GM21619 (cell line): Measurements from ENCODE around the gene ECM1.

Source experiments
- ATAC-seq: cut with Tn5 transposase; IDR thresholded peaks from one replicate; pipeline ENCODE4 v1.9.1; 2021; ENCODE audit not compliant: unreplicated experiment

ECM1 gene

DNA sequence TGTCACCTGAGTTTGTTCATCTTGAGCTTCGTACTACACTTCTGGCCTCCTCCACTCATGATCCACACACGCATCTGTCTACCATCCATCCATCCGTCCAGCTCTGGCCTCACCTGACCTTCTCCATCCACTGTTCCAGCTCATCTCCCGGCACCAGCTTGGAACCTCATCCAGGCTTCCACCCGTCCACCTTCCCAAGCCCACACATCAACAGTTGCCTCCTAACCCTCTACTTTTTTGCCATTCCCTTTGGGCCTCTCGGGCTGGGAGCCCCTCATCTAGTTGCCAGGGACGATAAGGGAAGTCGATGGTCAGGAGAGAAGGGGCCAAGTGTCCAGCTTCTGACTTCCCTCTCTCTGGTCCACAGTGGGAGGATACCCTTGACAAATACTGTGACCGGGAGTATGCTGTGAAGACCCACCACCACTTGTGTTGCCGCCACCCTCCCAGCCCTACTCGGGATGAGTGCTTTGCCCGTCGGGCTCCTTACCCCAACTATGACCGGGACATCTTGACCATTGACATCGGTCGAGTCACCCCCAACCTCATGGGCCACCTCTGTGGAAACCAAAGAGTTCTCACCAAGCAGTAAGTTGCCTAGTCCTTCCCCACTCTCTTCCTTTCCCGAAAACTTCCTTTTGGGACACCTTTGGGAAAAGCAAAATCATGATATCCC is 4.2 kb downstream of the ECM1 start:
- ATAC-seq: no peak

DNA sequence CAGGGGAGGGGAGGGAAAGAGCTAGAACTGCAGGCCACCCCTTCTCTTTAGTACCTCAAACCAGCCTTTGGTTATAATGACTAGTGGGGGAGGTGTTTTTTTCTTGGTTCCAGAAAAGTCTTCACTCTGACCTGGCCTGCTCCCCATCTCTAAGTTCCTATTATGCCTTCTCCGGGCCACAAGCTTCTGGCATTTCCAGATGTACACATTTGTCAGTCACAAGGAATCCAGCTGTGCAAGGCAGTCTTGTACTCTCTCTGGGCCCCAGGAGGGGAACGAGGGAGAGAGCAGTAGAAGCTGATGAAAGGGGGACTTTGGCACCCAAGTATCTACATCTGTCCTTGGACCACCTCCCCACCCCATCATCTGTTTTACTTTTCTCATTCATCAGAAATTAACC is 4.9 kb downstream of the ECM1 start:
- ATAC-seq: no peak

DNA sequence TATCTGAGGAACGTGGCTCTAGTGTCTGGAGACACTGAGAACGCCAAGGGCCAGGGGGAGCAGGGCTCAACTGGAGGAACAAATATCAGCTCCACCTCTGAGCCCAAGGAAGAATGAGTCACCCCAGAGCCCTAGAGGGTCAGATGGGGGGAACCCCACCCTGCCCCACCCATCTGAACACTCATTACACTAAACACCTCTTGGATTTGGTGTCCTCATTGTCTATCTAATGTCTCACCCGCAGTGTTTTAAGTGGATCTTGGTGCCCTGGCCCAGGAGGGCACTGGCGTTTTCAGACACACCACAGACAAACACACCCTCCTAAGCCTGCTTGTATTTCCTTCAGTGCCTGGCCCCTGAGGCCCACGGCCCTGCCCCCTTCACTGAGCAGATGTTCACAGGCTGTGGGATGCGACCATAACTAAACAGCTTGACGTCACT is 5.5 kb downstream of the ECM1 start:
- ATAC-seq: no peak

DNA sequence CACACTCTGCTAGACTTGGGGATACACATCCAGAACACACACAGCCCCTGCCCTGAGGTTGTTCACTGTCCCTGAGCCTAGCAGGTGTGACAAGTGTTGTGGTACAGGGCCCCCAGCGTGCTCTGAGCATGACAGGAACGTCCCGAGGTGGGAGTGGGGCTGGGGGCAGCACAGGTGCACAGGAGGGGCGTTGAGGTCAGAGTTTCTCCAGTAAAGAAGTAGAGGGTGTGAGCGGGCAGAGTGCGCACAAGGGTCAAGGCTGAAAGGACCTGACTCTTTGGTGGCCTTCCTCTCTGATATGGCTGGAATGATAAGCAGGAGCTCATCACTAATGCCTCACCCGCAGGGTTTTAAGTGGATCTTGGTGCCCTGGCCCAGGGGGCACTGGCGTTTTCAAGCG is 6.4 kb downstream of the ECM1 start:
- no peak for ATAC-seq

DNA sequence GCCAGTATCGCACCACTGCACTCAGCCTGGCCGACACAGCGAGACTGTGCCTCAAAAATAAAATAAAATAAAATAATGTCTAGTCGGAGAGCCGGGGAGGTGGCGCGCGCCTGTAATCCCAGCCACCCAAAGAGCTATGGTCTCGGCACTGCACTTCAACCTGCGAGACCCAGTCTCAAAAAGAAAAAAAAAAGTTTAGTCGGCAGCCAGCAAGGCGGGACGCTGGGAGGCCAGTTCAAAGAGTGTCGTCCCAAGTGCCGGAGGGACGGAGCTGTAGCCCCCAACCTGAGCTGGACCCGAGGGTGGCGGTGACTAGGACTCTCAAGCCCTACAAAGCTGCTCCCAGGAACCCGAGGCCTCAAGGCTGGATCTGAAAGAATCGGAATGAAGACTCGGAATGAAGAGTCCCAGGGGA is 7.0 kb downstream of the ECM1 start:
- no peak for ATAC-seq

DNA sequence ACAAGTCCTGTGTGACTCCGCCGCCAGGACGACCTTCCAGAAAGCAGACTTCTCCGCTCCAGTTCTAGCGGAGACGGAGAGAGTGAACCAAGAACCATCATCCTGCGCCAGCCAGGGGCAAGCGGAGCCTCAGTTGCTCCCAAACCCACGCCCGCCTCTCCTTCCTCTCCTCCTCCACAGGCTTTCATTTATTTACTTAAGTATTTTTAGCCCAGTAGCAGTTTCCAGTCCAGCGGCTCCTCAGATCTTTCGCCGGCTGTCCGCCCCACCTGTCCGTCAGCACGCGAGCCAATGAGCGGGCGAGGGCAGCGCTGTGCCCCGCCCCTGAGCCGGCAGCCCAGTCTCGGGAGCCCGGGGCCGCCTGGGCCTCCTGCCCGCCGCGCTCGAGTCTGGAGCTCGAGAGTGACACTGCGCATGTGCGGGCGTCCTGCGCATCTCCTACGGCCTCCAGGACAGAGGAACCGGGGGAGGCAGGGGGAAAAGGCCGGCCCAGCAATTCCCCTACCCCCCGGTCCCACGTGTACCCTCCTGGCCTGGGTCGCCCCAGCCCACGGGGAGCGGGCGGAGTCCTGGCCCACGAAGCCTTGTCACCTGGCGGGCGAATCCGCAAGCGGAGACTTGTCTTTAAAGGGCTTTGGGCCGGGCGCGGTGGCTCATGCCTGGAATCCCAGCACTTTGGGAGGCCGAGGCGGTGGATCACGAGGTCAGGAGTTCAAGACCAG is 7.6 kb downstream of the ECM1 start, which contains the start of gene FALEC:
Gene FALEC (plus strand): TSS at position 425 of the 722 bp plus-strand sequence.
- peak; percentile 92 for ATAC-seq

DNA sequence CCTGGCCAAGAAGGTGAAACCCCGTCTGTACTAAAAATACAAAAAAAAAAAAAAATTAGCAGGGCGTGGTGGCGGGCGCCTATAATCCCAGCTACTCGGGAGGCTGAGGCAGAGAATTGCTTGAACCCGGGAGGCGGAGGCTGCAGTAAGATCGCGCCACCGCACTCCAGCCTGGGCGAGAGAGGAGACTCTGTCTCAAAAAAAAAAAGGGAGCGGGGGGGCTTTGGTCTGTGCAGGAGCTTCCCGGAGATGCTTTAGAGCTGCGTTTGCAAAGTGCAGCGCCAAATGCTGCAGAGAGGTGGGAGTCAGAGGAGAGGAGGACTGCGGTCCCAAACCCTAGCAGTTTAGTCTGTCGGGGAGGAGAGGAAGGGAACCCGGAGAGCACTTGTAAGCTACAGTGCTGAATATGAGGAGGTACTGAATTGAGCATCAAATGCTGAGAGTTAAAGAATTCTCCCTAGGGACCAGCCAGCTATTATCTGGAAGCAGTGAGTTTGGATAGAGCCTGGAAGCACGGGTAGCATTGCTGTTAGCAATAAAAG is 8.2 kb downstream of the ECM1 start:
- no peak for ATAC-seq

DNA sequence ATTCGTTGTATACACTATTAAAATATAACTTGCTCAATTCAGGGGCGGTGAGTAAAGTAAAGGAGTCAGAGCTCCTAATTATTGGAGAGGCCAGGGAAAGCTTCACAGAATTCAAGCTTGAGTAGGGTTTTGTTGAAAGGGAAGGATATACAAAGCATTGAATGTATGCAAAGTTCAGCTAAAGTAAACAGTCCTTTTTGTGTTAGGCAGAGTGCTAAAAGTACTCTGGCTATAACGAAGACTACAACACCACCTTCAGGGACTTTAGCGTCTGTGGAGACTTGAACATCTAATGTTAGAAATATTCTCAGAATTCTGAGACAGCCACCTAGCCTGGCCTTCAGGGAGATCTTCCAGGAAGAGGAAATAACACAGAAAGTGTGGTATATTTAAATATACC is 8.7 kb downstream of the ECM1 start:
- no peak for ATAC-seq

DNA sequence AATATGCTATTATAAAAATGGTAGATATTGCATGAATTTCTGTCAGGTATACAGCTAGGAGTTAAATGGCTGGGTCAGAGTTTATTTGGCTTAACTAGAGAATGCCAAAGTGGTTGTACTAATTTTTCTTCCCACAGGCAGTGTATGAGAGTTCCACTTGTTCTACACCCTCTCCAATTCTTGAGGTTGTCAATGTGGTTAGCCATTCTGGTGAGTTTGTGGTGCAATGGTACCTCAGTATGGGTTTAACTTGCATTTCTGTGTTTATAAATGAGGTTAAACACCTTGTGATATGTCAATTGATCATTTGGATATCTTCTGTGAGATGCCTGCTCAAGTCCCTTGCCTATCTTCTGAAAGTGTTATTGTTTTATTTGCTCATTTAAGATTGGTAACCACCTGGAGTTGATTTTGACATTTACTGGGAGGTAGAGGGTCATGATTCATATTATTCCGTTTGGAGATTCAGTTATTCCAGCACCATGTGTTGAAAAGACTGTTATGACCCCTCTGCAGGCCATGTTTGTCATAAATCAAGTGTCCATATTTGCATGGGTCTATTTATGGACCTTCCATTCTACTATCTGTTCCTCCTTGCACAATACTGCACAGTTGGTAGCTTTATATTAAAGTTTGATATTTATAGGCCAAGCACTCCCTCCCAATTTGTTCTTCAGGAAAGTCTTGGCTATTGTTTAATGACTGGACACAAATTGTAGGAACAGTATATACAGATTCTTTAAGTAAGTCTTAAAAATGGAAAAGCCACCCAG is 13.5 kb downstream of the ECM1 start:
- ATAC-seq: no peak

DNA sequence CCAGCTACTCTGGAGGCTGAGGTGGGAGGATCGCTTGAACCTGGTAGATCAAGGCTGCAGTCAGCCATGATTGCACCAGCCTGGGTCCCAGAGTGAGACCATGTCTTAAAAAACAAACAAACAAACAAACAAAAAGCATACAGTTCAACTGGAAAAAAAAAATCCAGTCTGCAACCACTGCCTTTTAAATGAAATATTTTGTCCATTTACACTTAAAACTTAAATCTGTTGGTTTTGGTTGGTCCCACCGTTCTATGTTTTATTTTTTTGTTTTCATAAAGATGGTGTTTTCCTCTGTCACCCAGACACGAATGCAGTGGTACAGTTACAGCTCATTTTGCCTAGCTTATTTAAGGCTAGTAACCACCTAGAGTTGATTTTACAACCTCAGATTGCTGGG is 17.4 kb downstream of the ECM1 start:
- no peak for ATAC-seq

DNA sequence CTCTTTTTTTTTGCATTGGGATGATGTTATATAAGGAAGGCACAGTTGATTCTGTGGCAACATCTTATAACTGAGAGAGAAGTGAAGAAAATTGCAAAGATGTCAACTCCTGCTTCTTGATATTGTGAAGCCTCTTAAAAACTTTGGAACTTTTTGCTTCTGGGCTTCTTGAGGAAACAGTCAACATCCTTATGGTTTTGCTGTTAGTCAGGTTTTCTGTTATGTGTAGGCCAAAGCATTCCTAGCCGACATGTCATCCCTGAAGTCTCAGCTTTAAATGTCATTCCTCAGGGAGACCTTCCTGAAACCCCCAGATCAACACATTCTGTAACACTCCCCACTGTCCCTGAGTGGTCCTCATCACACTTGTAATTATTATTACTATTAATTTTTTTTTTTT is 20.3 kb downstream of the ECM1 start:
- ATAC-seq: no peak

DNA sequence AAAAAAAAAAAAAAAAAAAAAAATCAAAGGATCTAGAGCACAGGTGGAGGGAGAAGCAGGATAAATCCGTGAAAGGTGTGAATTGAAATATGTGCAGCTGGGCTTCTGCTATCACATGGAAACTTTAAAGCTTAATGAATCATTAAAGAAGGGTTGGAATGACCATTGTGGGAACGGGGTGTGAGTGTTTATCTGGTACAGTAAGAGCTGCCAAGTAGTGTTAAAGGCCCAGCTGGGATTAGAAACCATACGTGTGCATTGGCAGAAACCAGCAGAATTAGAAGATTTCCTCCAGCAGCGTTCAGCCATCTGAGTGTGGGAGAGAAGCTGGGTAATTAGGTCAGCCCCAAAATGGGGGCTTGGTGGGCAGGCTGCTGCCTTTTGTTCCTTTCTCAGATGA is 21.1 kb downstream of the ECM1 start:
- no peak for ATAC-seq

DNA sequence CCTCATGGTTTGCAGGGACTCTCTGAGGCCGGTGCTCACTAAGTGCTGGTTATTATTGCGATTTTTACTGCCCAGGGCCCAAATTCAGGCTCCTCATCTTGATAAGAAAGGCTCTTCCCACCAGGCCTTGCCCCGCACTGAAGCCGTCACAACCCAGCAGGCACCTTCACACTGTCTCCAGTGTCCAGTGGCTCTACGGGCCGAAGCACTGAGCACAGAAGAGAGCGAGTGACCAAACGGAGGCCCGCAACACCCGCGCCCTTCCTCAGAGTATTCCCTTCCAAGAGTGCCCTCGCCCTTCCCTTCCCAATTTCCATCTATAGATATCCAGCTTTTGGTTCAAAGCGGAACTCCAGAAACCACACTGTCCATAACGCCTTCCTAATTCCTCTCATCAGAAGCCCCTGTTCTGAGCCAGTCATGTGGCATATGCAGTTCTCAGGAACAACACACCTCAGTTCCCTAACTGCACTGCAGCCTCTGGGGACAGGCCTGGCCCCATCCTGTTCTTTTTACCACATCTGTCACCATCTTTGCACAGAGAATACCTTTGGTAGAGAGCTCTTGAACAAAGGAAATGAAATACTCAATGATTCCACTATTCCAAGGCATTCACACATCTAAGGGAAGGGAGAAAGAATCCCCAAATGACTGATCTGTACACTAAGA is 22.7 kb downstream of the ECM1 start:
- no peak for ATAC-seq

DNA sequence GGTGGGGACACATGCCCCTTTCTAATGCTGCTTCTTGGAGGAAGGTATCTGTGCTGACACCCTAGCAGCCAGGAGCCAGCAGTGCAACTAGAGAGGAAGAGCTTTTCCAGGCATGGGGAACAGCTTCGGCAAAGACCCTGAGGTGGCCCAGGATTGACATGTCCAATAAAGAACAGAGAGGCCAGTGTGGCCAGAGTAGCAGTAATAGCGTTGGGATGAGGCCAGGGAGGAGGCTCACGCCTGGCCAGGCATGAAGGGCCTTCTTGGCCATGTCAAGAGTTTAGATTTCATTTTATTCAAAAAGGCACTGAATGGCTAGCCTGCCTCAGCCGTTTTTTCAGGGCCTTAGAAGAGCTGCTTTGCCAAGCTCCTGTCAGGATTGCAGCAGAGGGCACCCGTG is 25.0 kb downstream of the ECM1 start:
- no peak for ATAC-seq

DNA sequence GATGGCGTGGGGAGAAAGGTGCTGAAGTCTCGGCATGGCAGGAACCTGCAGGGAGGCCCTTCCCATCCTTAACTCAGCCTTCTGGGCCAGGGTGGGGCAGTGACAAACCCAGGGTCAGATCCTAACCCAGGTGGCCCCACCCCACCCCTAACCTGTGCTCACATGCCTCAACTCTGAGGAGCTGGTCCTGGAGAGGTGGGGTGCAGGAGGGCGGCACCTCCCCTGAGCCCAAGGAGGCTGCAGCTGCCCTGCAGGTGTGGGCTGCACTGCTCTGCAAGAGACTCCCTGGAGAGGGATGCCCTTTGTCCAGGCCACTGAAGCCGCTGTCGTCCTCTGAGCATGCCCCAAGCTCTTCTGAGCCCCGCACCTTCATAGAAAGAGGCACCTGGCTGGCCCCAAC is 26.1 kb downstream of the ECM1 start:
- no peak for ATAC-seq

DNA sequence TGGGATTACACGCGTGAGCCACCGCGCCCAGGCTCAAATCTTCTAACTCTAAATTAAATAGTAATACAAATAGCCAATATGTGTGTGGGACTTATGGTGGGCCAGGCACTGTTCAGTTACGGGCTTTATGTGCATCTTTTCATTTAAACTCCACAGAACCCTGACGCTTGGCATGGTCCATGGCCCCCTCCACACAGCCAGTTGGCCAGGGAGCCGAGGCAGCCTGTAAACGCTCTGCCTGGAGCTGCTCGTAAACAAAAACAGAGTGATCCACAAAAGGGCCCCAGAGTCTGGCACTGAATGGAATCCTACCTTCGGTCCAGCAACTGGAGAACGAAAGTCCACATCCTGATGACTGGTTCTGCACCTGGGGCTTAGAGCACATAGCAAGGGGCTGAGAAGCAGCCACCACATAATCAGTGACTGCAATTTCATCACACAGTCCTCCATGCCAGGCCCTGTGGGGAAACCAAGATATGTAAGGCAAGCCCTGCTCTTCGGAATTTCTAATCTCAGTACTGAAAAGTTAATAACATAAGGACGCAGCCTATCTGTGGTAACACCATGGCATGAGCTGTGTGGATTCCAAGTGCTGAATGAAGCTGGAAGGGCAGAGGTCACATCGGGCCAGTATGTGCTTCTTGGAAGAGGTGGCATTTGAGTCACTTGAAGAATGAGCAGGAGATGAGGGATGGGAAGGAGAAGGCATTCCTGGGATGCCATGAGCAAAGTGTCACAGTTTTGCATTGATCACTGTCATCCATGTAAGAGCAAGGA is 27.8 kb downstream of the ECM1 start:
- no peak for ATAC-seq

DNA sequence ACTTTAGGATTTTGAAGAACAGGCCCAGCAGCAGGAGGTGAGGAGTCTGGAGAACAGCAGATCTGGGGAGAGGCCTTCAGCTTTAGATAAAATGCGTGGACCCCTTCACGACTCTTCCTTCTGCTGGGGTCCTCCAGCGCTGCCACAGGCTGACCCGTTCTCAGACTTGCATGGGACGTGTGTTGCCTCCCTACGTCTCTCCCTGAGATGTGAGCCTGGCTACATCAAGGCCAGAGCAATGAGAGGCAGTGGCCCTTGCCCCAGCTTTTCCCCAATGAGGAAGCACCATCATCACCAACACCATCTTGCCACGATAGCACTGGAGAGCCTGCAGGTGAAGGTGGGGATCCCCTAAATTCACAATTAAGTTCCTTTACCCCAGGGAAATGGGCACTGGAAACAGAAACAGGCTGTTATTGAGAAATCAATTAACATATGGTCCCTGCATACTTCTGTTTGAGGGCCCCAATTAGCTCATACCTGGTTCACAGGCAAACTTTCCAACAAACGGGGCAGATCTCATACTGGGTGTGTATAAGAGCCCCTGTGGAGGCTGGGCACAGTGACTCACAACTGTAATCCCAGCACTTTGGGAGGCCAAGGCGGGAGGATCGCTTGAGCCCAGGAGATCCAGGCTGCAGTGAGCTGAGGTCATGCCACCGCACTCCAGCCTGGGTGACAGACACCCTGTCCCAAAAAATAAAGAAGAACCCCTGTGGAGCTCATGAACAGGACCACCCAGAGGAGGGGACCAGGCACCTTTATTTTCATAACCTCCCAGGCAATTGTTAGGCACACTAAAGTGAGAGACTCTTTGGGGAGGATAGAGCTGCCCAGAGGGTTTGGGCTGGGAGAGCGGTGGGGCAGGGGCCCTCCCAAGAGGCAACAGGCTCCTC is 29.2 kb downstream of the ECM1 start:
- ATAC-seq: no peak

DNA sequence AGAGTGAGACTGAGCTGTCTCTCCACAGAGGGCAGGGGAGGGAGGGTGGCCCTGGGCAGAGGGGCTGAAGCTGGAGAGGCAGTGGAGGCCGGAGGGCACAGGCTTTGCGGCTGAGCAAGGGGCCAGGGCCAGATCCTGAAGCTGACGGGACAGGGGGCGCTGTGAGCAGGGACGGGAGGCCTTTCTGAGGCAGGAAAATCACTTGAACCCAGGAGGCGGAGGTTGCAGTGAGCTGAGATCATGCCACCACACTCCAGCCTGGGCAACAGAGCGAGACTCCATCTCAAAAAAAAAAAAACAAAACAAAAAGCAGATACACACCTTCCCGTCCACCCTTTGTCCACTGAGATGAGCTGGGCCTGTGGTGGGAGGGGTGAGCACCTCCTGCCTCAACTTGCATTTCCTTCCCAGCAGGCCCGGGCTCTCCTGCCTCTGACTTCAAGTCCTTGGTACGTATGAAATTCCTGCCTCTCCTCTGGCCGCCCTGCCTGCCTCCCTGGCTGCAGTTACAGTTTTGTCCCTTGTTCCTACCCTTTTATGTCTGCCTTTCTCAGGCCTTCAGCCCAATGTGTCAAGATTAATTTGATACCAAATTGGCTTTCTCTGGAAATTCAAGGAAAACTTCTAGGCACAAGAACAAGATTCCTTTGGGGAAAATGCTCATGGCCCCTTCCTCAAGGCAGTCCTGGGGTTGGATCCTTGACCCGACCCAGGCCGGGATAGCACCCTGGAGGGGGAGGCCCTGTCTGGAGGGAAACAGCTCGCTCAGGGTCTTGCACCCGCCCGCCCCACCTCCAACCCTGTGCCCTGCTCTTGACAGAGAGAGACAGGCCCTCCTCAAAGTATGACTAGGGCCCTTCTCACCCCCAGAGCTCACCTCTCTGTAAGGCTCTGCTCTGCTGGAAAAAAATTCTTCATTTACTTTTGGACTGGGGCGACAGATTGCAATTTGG is 30.1 kb downstream of the ECM1 start:
- ATAC-seq: no peak
